Stimulated activated CD8-positive, alpha-beta memory T cell treated with anti-CD3 and anti-CD28 coated beads, Interleukin-12 subunit alpha, Interleukin-12 subunit beta, amount 100 ng/mL, for 24 hours (primary cell): ENCODE data around the gene DGKE.

Source experiments
- DNase-seq: peaks from one replicate; pipeline ENCODE4 v3.0.0-alpha.2; 2020; ENCODE audit errors: extremely low read depth

DGKE gene

GRCh38 chr17:56913867-56914580 is 80.1 kb downstream of the DGKE start, which contains the start of gene TRIM25:
TRIM25 (minus strand) TSS chr17:56914049; CDS start chr17:56913988, 61 bp downstream.
- peak; percentile 82 for DNase-seq

GRCh38 chr17:56914581-56915273 is 80.8 kb downstream of the DGKE start:
- no peak for DNase-seq

- DNase-seq: no peak
Observed at GRCh38 chr17:56917559-56918296, 83.8 kb downstream of the DGKE start.

- DNase-seq: no peak
Observed at GRCh38 chr17:56918916-56919315, 85.0 kb downstream of the DGKE start.
